Measurements from ENCODE around the gene IGFL1. TPM values are rescaled to one million over a fixed set of nuclear protein-coding genes. Genes with fewer than 3 reads are reported as not detected.
"Not testable (repeated sequence)": the region's sequence is repeated elsewhere in the genome, so short reads cannot be mapped to it uniquely, and the experiment has no call there.

IGFL1 gene
- total and polyA plus RNA-seq, 8 donors, result 0.35 TPM; not detected in 7

GRCh38 chr19:46226438-46226973, 3.0 kb upstream of the IGFL1 start:
- H3K4me1 ChIP-seq, result no peaks in the 10 kb centered on the region
- H3K27ac ChIP-seq, result no peak overlapping the region
- DNase-seq, result no peak
- ATAC-seq, result no peak
- intact Hi-C loops (cut with DNase I), result no loop called here
- H3K4me3 ChIP-seq, result no peak overlapping the region
- no peak for TF ChIP-seq CTCF (IDR thresholded peaks at IDR 0.05)
- H3K9me3 ChIP-seq, result no peaks in the 10 kb centered on the region
- H3K27me3 ChIP-seq, result peaks cover 0 to 66% of the 10 kb centered on the region in 2 donors
- no peaks in the 10 kb centered on the region for H3K36me3 ChIP-seq

- ATAC-seq, result peak; percentile 89
Observed at GRCh38 chr19:46232029-46232428, 2.5 kb downstream of the IGFL1 start.

GRCh38 chr19:46232468-46232867, 2.9 kb downstream of the IGFL1 start:
- Histone ChIP-seq H3K4me1 (no peaks in the 10 kb centered on the region), H3K36me3 (no peaks in the 10 kb centered on the region), H3K9me3 (no peaks in the 10 kb centered on the region), H3K27me3 (peaks cover 0 to 35% of the 10 kb centered on the region in 2 donors), H3K27ac (no peak overlapping the region), H3K4me3 (no peak overlapping the region)
- DNase-seq, result no peak
- no peak for TF ChIP-seq CTCF (IDR thresholded peaks at IDR 0.05)
- no peak for ATAC-seq
- intact Hi-C loops (cut with DNase I), result no loop called here

More at GRCh38 chr19:46232029-46232428, 2.5 kb downstream of the IGFL1 start:
- H3K27me3 ChIP-seq, result peaks cover 0 to 35% of the 10 kb centered on the region in 2 donors
- peak in 3 of 4 donors; percentile 48 to 82 (median 59) for DNase-seq
- TF ChIP-seq CTCF (IDR thresholded peaks at IDR 0.05), result no peak
- H3K36me3 ChIP-seq, result no peaks in the 10 kb centered on the region
- H3K27ac ChIP-seq, result no peak overlapping the region
- intact Hi-C loops (cut with DNase I), result no loop called here
- no peaks in the 10 kb centered on the region for H3K9me3 ChIP-seq
- H3K4me3 ChIP-seq, result no peak overlapping the region
- no peaks in the 10 kb centered on the region for H3K4me1 ChIP-seq

GRCh38 chr19:46232938-46233621, 3.5 kb downstream of the IGFL1 start:
- Histone ChIP-seq H3K4me1 (no peaks in the 10 kb centered on the region), H3K27me3 (peaks cover 0 to 35% of the 10 kb centered on the region in 2 donors), H3K9me3 (no peaks in the 10 kb centered on the region), H3K27ac (no peak overlapping the region), H3K4me3 (no peak overlapping the region), H3K36me3 (no peaks in the 10 kb centered on the region)
- no peak for TF ChIP-seq CTCF (IDR thresholded peaks at IDR 0.05)
- intact Hi-C loops (cut with DNase I), result no loop called here
- no peak for DNase-seq
- no peak for ATAC-seq

- H3K27me3 ChIP-seq, result peaks cover 0 to 42% of the 10 kb centered on the region in 2 donors
- H3K4me1 ChIP-seq; H3K36me3 ChIP-seq; DNase-seq; H3K27ac ChIP-seq; H3K9me3 ChIP-seq; H3K4me3 ChIP-seq; intact Hi-C loops (cut with DNase I); ATAC-seq: not testable (repeated sequence)
Observed at GRCh38 chr19:46233871-46234270, 4.3 kb downstream of the IGFL1 start.

GRCh38 chr19:46238141-46238540, 8.6 kb downstream of the IGFL1 start:
- H3K27me3 ChIP-seq, result peaks cover 8 to 62% of the 10 kb centered on the region in 2 donors
- H3K36me3 ChIP-seq; ATAC-seq; H3K4me3 ChIP-seq; H3K27ac ChIP-seq; H3K9me3 ChIP-seq; H3K4me1 ChIP-seq; DNase-seq; intact Hi-C loops (cut with DNase I): not testable (repeated sequence)
